CD4-positive, alpha-beta T cell (primary cell): ENCODE results near the gene TMUB1. TPM values are rescaled to one million over a fixed set of nuclear protein-coding genes. Genes with fewer than 3 reads are reported as not detected.

Source experiments
- ATAC-seq: fragments of 200-7000 bp; cut with Tn5 transposase; one replicate; pipeline ENCODE4 v1.10.0; 2022; ENCODE audit warnings: mild to moderate bottlenecking; ENCODE audit not compliant: poor library complexity
- CTCF ChIA-PET: fragments of 350-600 bp; sonication (Branson Sonifier 250); formaldehyde crosslinking; loops from one replicate; lab custom pipeline; 2021; ENCODE audit warnings: antibody characterized with exemption, inconsistent platforms; lab: Charles Lee
- POLR2A ChIA-PET: fragments of 350-600 bp; sonication (Branson Sonifier 250); formaldehyde crosslinking; loops from one replicate; lab custom pipeline; 2021; ENCODE audit warnings: antibody characterized with exemption, inconsistent platforms; lab: Charles Lee
- DNase-seq, 14 experiments: peaks; one replicate each; pipeline ENCODE4 v3.0.0-alpha.2; 2013 to 2020; ENCODE audit warnings: mixed read lengths in 2 of 14
- H3K27ac ChIP-seq, 2 donors: one replicate each; pipeline versions ENCODE4 v1.5.1 to v1.7.0; 2013; ENCODE audit warnings: low read length in 2 of 2, low read depth in 1 of 2, mild to moderate bottlenecking in 1 of 2
- H3K27me3 ChIP-seq, 2 experiments: 1 replicate in 1 of 2; 2 replicates in 1 of 2; pipeline versions ENCODE4 v1.6.1 to v1.7.0; 2013; ENCODE audit warnings: low read length in 2 of 2, control low read depth in 1 of 2, mild to moderate bottlenecking in 1 of 2, moderate library complexity in 1 of 2; ENCODE audit not compliant: insufficient read depth in 2 of 2, control insufficient read depth in 1 of 2
- H3K36me3 ChIP-seq: one replicate; pipeline ENCODE4 v1.6.1; 2013; ENCODE audit warnings: low read length, control low read depth; ENCODE audit not compliant: insufficient read depth
- H3K4me1 ChIP-seq: one replicate; pipeline ENCODE4 v1.6.1; 2013; ENCODE audit warnings: low read length, control low read depth; ENCODE audit not compliant: insufficient read depth
- H3K4me3 ChIP-seq: one replicate; pipeline ENCODE4 v1.5.1; 2013; ENCODE audit warnings: mild to moderate bottlenecking, low read length, moderate library complexity
- H3K9me3 ChIP-seq, 2 experiments: 1 replicate in 1 of 2; 2 replicates in 1 of 2; pipeline versions ENCODE4 v1.6.1 to v1.7.0; 2013; ENCODE audit warnings: low read length in 2 of 2, mild to moderate bottlenecking in 2 of 2, control low read depth in 1 of 2, moderate library complexity in 1 of 2; ENCODE audit not compliant: control insufficient read depth in 1 of 2, insufficient read depth in 1 of 2
- H3K27ac Mint-ChIP-seq: one replicate; pipeline ENCODE4 v1.8.0; 2020; ENCODE audit warnings: mixed read lengths
- H3K27me3 Mint-ChIP-seq: one replicate; pipeline ENCODE4 v1.8.0; 2021; ENCODE audit warnings: mixed read lengths
- H3K36me3 Mint-ChIP-seq: one replicate; pipeline ENCODE4 v1.8.0; 2021; ENCODE audit warnings: low read depth, mixed read lengths
- H3K4me1 Mint-ChIP-seq: one replicate; pipeline ENCODE4 v1.8.0; 2021; ENCODE audit warnings: low read depth, mixed read lengths
- H3K4me3 Mint-ChIP-seq: one replicate; pipeline ENCODE4 v1.8.0; 2020; ENCODE audit warnings: mild to moderate bottlenecking, mixed read lengths
- H3K9me3 Mint-ChIP-seq: one replicate; pipeline ENCODE4 v1.8.0; 2020; ENCODE audit warnings: mixed read lengths
- CTCF ChIP-seq: fragments of 200-600 bp; IDR thresholded peaks from one replicate; pipeline ENCODE4 v1.8.0; 2022; ENCODE audit warnings: antibody characterized with exemption, mild to moderate bottlenecking
- intact Hi-C, 2 experiments: fragments of 100-400 bp; cut with DNase I in 1 of 2; cut with micrococcal nuclease in 1 of 2; formaldehyde crosslinking; loops; one replicate each; pipeline versions ENCODE4 v1.15.1 to v1.9.0; 2023 to 2025; cut with DNase I, micrococcal nuclease
- total RNA-seq, 174 experiments: library from RNA in 2 of 174; stranded (reverse) in 2 of 174; gene quantifications; one replicate each; pipeline ENCODE4 v1.2.3 and lab custom pipeline; 2021 to 2026

The TMUB1 gene
- total RNA-seq, 2 experiments from 2014 or later: 44.5 to 46.6 TPM

GRCh38 chr7:151110236-151110940, 27.1 kb upstream of the TMUB1 start:
- H3K27me3 ChIP-seq: peaks cover 5 to 10% of the 10 kb centered on the region in 2 experiments
- POLR2A ChIA-PET: interaction anchor here (1.3 to 1.4 kb wide), 2 partner anchors 82 to 99 kb away, joined by 3 to 5 read pairs; partner anchors contain the start of gene ABCB8
- TF ChIP-seq CTCF: no peak
- DNase-seq: no peak
- ATAC-seq: no peak
- peaks cover 15% of the 10 kb centered on the region for H3K4me1 ChIP-seq
- no peaks in the 10 kb centered on the region for H3K36me3 Mint-ChIP-seq
- H3K27ac ChIP-seq: no peak overlapping the region
- no peaks in the 10 kb centered on the region for H3K36me3 ChIP-seq
- peaks cover 5% of the 10 kb centered on the region for H3K4me1 Mint-ChIP-seq
- CTCF ChIA-PET: interaction anchor here (0.7 to 2.9 kb wide), 8 partner anchors 18 to 332 kb away, joined by 3 to 9 read pairs (median 5); partner anchors contain the start of genes ABCB8, SLC4A2 and TMUB1
- no peak overlapping the region for H3K4me3 ChIP-seq
- no peaks in the 10 kb centered on the region for H3K9me3 Mint-ChIP-seq
- H3K9me3 ChIP-seq: no peaks in the 10 kb centered on the region
- H3K27me3 Mint-ChIP-seq: peaks cover 17% of the 10 kb centered on the region
- H3K4me3 Mint-ChIP-seq: no peak overlapping the region
- intact Hi-C loops: loop anchor here (2.0 to 5.0 kb wide), 4 partner anchors 22 to 332 kb away; no protein-coding TSS in a partner anchor
- no peak overlapping the region for H3K27ac Mint-ChIP-seq

GRCh38 chr7:151109094-151110048, 26.1 kb upstream of the TMUB1 start:
- no peak for DNase-seq
- no peak overlapping the region for H3K4me3 Mint-ChIP-seq

More at GRCh38 chr7:151109094-151110048, 26.1 kb upstream of the TMUB1 start:
- H3K4me1 Mint-ChIP-seq: peaks cover 5% of the 10 kb centered on the region
- Histone ChIP-seq H3K4me1 (peaks cover 14% of the 10 kb centered on the region), H3K4me3 (no peak overlapping the region), H3K27ac (no peak overlapping the region), H3K9me3 (no peaks in the 10 kb centered on the region), H3K36me3 (no peaks in the 10 kb centered on the region), H3K27me3 (peaks cover 5 to 10% of the 10 kb centered on the region in 2 experiments)
- POLR2A ChIA-PET: no interaction called here
- no peak for TF ChIP-seq CTCF
- CTCF ChIA-PET: interaction anchor here (1.1 to 2.9 kb wide), 2 partner anchors 17 to 211 kb away, joined by 3 to 9 read pairs; no protein-coding TSS in a partner anchor
- no peaks in the 10 kb centered on the region for H3K36me3 Mint-ChIP-seq
- no peaks in the 10 kb centered on the region for H3K9me3 Mint-ChIP-seq
- ATAC-seq: no peak
- peaks cover 17% of the 10 kb centered on the region for H3K27me3 Mint-ChIP-seq
- intact Hi-C loops: loop anchor here (2.0 to 5.0 kb wide), 4 partner anchors 21 to 331 kb away; no protein-coding TSS in a partner anchor
- no peak overlapping the region for H3K27ac Mint-ChIP-seq
